HG02943 (cell line): ENCODE results near the gene COL24A1.
"Not testable (repeated sequence)": the region's sequence is repeated elsewhere in the genome, so short reads cannot be mapped to it uniquely, and the experiment has no call there.

Source experiments
- ATAC-seq: cut with Tn5 transposase; IDR thresholded peaks from one replicate; pipeline ENCODE4 v1.9.1; 2021; ENCODE audit warnings: mild to moderate bottlenecking, low read depth, moderate library complexity; ENCODE audit not compliant: unreplicated experiment

The COL24A1 gene

GRCh38 chr1:85911742-85912141, 244.8 kb downstream of the COL24A1 start:
- no peak for ATAC-seq

- no peak for ATAC-seq
Observed at GRCh38 chr1:85900921-85901320, 255.7 kb downstream of the COL24A1 start.

GRCh38 chr1:85898861-85899260, 257.7 kb downstream of the COL24A1 start:
- no peak for ATAC-seq

GRCh38 chr1:85894651-85895050, 261.9 kb downstream of the COL24A1 start:
- no peak for ATAC-seq

- no peak for ATAC-seq
Observed at GRCh38 chr1:85892366-85892765, 264.2 kb downstream of the COL24A1 start.

GRCh38 chr1:85889870-85890269, 266.7 kb downstream of the COL24A1 start:
- ATAC-seq: no peak

GRCh38 chr1:85888921-85889320, 267.7 kb downstream of the COL24A1 start:
- ATAC-seq: no peak

GRCh38 chr1:85884372-85885035, 272.1 kb downstream of the COL24A1 start:
- no peak for ATAC-seq

GRCh38 chr1:85867189-85867588, 289.4 kb downstream of the COL24A1 start:
- ATAC-seq: no peak

GRCh38 chr1:85865213-85865612, 291.4 kb downstream of the COL24A1 start:
- ATAC-seq: no peak

- no peak for ATAC-seq
Observed at GRCh38 chr1:85864727-85865126, 291.8 kb downstream of the COL24A1 start.

- ATAC-seq: not testable (repeated sequence)
Observed at GRCh38 chr1:85863639-85864038, 292.9 kb downstream of the COL24A1 start.

- ATAC-seq: no peak
Observed at GRCh38 chr1:85862456-85862855, 294.1 kb downstream of the COL24A1 start.

- ATAC-seq: no peak
Observed at GRCh38 chr1:85857991-85858390, 298.6 kb downstream of the COL24A1 start.

- ATAC-seq: no peak
Observed at GRCh38 chr1:85850238-85850637, 306.3 kb downstream of the COL24A1 start.

GRCh38 chr1:85849660-85850059, 306.9 kb downstream of the COL24A1 start:
- ATAC-seq: no peak

GRCh38 chr1:85847356-85847755, 309.2 kb downstream of the COL24A1 start:
- ATAC-seq: no peak

GRCh38 chr1:85846706-85847105, 309.9 kb downstream of the COL24A1 start:
- ATAC-seq: no peak

GRCh38 chr1:85839459-85839858, 317.1 kb downstream of the COL24A1 start:
- ATAC-seq: no peak

- ATAC-seq: no peak
Observed at GRCh38 chr1:85838238-85838637, 318.3 kb downstream of the COL24A1 start.

GRCh38 chr1:85836736-85837135, 319.8 kb downstream of the COL24A1 start:
- no peak for ATAC-seq

- not testable (repeated sequence) for ATAC-seq
Observed at GRCh38 chr1:85833165-85833564, 323.4 kb downstream of the COL24A1 start.

GRCh38 chr1:85830837-85831236, 325.7 kb downstream of the COL24A1 start:
- no peak for ATAC-seq
